SK-N-DZ (cell line): Measurements from ENCODE around the gene CPVL.

Experiments
- DNase-seq: peaks from one replicate; pipeline ENCODE4 v3.0.0-alpha.2; 2015; ENCODE audit warnings: low spot score

The CPVL gene

GRCh38 chr7:29007127-29007526 lies 139.2 kb downstream of the CPVL start:
- no peak for DNase-seq

GRCh38 chr7:29005829-29006228 lies 140.5 kb downstream of the CPVL start:
- DNase-seq = no peak

- no peak for DNase-seq
Observed at GRCh38 chr7:29005406-29005805, 140.9 kb downstream of the CPVL start.

GRCh38 chr7:29003703-29004102 lies 142.6 kb downstream of the CPVL start:
- no peak for DNase-seq

DNA sequence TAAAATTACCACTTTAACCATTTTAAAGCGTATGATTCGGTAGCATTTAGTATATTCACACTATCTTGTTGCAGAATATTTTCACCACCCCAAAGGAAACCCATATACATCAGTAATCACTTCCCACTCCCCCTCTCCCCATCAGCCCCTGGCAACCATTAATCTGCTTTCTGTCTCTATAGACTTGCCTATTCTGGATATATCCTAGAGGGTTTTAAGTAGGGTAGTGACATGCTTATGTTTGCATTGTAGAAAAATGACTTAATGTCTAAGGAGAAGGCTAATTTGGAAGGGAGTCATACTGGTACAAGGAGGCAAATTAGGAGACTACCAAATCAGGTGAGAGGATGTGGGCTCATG lies 145.6 kb downstream of the CPVL start:
- no peak for DNase-seq

DNA sequence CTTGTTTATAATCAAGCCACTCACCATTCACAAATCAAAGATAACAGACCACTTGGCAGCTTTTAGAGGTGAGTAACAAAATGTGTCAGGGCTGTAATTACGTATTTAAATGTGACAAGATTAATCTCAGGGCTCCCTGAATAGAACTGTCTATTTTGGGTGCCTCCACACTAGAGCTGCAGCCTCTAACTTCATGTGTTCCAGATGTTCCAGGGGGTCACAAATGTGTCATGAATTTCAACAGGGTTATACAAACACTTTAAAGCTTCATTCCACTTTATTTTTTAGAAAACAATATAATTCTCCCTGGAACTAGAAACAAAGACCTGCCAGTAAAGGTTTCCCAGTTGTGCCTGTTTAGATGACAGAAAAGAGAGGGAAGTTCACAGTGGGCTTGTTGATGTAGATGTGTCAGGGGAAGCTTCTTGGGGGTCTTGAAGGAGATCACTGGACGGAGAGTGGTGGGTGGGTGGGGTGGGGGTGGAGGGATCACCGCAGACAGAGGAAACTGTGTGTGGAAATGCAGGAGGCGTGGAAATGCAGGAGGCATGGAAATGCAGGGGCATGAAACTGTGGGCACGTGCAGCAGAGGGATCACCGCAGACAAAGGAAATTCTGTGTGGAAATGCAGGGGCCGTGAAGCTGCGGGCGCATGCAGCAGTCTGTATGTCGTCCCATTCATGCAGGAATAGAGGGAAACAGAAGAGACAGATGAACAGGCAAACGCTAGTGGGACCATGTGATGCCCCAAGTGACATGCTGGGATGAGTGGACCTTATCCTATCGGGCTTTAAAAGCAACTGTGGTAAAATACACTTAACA lies 146.2 kb downstream of the CPVL start:
- no peak for DNase-seq

GRCh38 chr7:28999427-28999826 lies 146.9 kb downstream of the CPVL start:
- no peak for DNase-seq

DNA sequence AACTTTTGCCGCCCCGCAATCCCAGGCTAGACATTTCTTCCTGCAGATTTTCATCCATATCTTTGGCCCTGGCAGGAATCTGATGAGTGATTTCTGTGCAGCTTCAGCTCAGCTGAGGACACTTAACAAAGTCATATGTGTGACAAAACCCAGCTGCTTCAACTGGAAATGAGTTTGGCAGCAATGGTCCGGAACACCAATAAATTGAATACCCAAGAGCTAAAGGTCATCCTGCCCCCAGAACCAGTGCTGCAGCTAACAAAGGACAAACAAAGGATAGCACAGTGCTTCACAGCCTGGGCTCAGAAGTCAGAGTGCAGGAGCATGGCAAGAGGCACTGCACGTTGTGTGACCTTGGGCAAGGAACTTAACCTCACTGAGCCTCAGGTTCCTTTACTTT lies 148.2 kb downstream of the CPVL start:
- DNase-seq = peak; percentile 56

DNA sequence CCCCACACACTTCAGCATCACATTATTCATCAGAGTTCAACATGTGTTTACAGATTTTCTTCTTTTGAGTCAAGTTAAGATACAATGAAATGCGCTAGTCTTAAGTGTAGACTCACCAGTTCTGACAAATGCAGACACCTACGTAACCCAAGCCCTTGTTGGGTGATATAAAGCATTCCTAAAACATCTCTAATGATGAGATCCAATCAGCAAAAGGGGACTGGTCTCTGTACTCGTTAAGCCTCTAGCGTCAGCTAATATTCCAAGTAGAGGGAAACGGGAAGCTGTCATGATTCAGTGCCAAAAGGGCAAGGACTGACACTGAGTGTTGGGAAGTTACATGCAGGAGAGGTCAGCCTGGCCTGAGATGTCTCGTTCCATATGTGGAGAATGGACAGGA lies 149.5 kb downstream of the CPVL start:
- no peak for DNase-seq

- no peak for DNase-seq
Observed at GRCh38 chr7:28993371-28993770, 153.0 kb downstream of the CPVL start.

- no peak for DNase-seq
Observed at GRCh38 chr7:28992798-28993197, 153.5 kb downstream of the CPVL start.

- no peak for DNase-seq
Observed at GRCh38 chr7:28990200-28990960, 156.0 kb downstream of the CPVL start.

- no peak for DNase-seq
Observed at GRCh38 chr7:28989211-28989980, 156.9 kb downstream of the CPVL start.

DNA sequence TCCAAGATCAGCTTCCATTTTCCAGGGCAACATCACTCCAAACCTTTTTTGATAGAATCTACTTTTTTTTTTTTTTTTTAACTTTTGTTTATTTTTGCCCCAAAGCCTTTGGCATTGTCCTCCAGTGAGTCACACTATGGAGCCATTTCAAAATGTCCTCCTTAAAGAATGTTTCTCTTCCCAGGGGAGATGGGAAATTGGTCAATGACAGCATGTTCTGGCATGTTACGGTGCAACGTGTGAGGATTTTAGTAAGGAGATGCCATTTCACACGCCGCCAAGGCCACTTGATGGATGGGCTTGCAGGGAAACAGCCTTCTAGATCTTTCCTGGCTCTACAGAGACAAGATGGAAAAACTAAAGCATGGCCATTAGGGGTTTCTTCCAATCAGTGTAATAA lies 157.5 kb downstream of the CPVL start:
- DNase-seq = no peak

DNA sequence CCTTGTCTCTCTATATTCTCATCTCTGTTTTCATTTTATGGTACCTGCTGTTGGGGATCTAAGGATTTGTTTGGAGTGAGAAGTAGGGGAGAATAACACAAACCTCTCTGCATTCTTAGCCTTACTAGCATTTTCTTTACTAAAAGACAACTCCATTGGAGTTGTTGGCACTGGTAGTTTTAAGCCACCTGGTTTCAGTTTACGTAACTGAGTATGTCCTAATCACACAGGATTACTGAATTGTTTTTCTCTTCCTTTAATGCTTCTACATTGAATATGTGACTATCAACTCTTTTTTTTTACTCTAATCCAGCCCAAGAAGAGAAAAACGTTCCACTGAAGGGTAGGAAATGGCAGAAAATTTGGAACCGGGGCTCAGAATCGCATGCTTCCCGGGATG lies 158.2 kb downstream of the CPVL start:
- DNase-seq = no peak

DNA sequence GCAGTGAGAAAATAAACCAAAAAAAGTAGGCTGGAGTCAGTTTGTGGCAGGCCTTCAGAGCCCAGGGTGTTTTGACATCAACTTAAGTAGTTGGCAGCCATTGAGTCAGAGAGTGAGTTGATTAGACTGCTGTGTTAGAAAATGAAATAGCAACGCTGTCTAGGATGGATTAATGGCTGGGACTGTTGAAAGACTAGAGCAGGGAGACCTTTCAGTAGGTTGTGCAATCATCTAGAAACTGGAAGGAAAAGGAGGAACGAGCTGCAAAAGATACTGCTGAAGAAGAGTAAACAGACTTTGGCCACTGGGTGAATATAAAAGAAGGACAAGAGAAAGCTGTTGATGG lies 159.6 kb downstream of the CPVL start:
- DNase-seq = no peak

GRCh38 chr7:28986028-28986764 lies 160.1 kb downstream of the CPVL start:
- no peak for DNase-seq

GRCh38 chr7:28984631-28985030 lies 161.7 kb downstream of the CPVL start:
- peak; percentile 64 for DNase-seq

DNA sequence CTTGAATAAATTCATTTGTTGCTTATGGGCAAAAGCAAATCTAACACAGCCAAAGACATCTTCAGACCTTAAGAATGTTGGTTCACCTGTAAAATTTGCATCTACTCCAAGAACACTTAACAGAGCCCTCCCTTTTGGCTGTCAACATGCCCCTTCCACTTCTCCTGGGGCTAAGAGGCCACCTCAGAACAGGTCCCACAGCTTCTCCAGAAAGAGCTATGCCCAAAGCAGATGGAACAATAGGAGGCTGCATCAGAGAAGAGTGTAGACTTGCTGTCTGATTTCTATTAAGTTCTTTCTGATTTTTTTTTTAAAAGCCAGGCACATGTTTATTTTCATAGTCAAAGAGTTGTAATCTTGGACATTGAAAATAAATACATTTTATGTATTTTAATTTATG lies 162.1 kb downstream of the CPVL start:
- DNase-seq = peak; percentile 37

DNA sequence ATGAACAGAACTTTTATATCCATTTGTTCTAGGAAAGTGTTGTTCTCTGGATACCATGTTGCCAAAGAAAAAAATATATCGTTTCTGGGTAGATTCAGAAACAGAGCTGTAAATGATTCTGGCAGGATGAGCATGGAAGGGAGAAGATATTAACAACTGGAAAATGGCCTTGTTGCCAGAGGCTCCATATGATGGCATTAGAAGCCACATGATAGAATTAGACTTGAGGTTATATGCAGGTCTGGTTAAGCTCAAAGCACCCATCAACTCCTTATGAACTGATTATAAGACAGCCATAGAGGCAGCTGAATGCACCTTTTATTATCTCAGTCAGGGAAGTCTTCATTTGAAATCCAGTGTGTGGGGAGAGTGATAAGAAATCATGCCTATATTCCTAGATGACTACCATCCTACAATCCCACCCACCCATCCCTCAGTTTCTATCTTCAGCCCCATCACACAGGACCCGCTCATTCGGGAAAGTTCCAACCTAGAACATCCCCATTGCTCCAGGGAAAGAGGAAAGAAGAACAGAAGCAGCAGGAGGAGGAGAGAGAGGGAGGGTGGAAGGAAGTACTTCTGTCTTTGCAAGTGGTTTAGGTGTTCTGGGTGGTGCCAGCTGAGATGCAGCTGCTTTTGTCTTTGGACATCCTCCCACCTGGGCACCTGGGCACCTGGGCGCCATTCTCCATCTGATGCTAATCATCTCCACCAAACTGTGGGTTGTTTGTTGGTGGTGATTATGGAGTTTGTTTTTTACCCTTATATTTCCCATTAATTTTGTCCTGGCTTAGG lies 162.7 kb downstream of the CPVL start:
- DNase-seq = peak; percentile 99

DNA sequence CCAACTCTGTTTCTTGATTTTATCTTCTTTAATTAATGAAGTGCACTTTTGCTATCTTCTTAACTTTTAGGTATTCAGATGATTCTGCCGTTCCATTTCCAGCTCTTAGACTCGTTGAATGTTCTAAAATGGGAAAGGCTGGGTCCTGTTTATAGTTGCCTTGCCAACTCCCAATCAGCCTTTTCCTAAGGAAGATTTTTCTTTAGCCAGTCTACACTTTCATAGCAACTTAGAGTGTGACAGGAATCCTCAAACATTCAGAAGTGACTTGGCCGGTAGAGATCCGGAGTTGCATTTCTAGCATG lies 165.2 kb downstream of the CPVL start:
- no peak for DNase-seq
